Vagina (tissue), 2 donors: ENCODE results near the gene DHX34.

Experiments used
- CTCF ChIP-seq, 3 experiments: fragments of 450-650 bp in 2 of 3; fragments of 200-600 bp in 1 of 3; sonication (generic) in 1 of 3; IDR thresholded peaks; one replicate each; pipeline ENCODE4 v1.5.1; 2017 to 2019; ENCODE audit warnings: antibody characterized with exemption in 3 of 3, mild to moderate bottlenecking in 2 of 3, moderate library complexity in 2 of 3
- POLR2A ChIP-seq, 2 donors: fragments of 450-650 bp; IDR thresholded peaks; one replicate each; pipeline ENCODE4 v1.6.1; 2017; ENCODE audit warnings: antibody characterized with exemption in 2 of 2, mild to moderate bottlenecking in 2 of 2, moderate library complexity in 2 of 2
- POLR2AphosphoS5 ChIP-seq, 2 donors: sonication (generic); formaldehyde crosslinking; IDR thresholded peaks; one replicate each; pipeline ENCODE4 v1.9.0; 2017; ENCODE audit warnings: antibody characterized with exemption in 2 of 2, mild to moderate bottlenecking in 2 of 2, low read depth in 1 of 2; ENCODE audit not compliant: insufficient read depth in 1 of 2

DNA sequence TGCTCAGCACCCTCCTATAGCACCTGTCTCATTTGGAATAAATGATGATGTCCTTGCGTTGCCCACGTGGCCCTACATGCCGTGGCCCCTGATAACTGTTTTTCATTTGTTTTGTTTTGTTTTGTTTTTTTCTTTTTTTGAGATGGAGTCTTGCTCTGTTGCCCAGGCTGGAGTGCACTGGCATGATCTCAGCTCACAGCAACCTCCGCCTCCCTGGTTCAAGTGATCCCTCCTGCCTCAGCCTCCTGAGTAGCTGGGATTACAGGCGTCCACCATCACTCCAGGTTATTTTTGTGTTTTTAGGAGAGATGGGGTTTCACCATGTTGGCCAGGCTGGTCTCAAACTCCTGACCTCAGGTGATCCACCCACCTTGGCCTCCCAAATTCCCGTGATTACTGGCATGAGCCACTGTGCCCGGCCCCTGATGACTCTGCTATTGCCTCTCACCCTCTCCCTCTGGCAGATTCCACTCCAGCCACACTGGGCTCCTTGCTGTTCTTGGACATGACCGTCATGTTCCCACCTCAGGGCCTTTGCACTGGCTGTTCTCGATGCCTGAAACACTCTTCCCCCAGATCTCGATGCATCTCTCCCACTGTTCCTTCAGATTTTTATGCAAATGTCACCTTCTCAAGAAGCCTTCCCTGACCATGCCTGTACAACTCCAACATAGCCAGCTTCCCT is 9.8 kb upstream of the DHX34 start:
- TF ChIP-seq POLR2A (IDR thresholded peaks at IDR 0.05) (no peak), POLR2AphosphoS5 (IDR thresholded peaks at IDR 0.05; ENCODE audit: insufficient read depth in 1 of 2, low read depth in 1 of 2) (no peak), CTCF (IDR thresholded peaks at IDR 0.05) (no peak)
